GM23248 (cell line): Measurements from ENCODE around the gene UBXN11.

ENCODE experiments used
- EZH2 ChIP-seq: fragments of 200-600 bp; sonication (generic); IDR thresholded peaks from 2 replicates; pipeline ENCODE4 v1.6.1; 2018; ENCODE audit warnings: antibody characterized with exemption, mild to moderate bottlenecking; ENCODE audit not compliant: insufficient read depth, poor library complexity, severe bottlenecking
- EZH2phosphoT487 ChIP-seq: fragments of 200-600 bp; sonication (generic); IDR thresholded peaks from 2 replicates; pipeline ENCODE4 v1.6.1; 2018; ENCODE audit warnings: antibody characterized with exemption, moderate library complexity, mild to moderate bottlenecking, low read depth; ENCODE audit not compliant: insufficient read depth

- TF ChIP-seq EZH2 (no peak), EZH2phosphoT487 (no peak)
Measured at GRCh38 chr1:26305667-26306289, 658 bp downstream of the UBXN11 start.
